ENCODE measurements around the gene DHH.

The DHH gene

DNA sequence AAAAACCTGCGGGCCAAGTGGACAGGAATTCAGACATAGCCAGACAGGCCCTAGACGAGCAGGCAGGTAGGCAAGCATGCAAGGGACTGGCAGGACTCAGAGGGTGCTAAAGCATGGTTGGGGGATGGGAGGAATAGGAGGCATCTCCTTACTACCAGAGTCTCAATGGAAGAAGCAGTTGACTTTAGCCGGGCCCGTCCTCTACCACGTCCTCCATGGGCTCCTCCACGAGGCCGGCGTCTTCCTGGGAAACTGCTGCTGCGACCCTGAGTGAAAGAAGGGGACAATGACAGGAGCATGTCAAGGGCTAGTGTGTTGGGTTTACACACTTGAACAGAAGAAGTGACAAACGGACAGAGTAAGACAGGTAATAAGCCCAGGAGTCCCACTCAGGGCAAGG is 45.6 kb downstream of the DHH start:
- DNase-seq, result no peak

DNA sequence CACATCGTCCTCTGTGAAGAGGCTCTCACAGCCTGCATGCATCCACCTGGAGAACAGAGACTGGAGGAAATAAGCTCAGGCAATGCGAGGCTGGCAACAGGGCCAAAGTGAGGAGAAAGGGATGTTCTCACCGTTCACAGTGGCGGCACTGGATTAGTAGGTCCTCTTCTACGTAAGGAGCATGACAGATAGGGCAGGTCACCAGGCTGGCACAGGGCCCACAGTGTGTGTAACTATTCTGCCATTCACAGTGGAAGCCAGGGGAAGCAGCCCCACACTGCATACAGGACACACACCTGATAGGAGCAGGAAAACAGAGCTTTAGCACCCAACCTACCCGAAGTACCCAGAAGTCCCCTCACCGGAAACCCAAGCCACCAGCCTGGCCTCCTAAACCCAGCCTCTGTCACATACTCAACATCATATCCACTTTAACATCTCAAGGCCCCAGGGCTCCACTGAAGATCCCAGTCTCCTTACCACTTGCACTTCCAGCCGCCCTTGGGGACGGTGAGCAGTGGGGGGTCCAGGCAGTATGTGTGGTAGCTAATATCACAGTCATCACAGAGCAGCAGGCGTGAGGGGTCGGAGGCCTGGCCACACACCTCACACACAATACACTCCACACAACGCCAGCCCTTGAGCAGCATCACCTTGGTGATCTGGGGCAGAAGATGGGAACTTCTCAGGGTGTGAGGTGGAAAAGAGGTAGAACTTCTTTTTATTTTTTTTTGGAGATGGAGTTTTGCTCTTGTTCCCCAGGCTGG is 48.3 kb downstream of the DHH start:
- DNase-seq, result no peak

DNA sequence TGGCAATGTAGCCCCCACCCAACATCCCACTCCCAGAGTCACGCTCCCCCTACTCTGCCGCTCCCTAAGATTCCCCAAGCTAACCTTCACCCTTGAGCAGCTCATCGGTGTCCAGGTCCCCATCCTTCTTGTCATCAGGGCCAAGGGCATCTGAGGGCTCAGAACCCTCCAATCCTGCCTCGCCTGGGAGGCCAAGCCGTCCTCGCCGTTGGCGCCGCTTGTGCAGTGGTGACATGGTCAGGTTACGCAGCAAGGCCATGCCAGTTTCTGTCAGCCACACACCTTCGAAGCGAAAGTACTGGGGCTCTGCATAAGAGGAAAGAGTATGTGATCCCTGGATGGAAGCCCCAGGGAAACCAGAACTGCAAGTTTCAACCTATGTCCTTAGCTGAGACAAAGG is 49.9 kb downstream of the DHH start:
- no peak for DNase-seq

- peak; percentile 47 for DNase-seq
These were observed 50.7 kb downstream of the DHH start for GRCh38 chr12:49043856-49044258.

DNA sequence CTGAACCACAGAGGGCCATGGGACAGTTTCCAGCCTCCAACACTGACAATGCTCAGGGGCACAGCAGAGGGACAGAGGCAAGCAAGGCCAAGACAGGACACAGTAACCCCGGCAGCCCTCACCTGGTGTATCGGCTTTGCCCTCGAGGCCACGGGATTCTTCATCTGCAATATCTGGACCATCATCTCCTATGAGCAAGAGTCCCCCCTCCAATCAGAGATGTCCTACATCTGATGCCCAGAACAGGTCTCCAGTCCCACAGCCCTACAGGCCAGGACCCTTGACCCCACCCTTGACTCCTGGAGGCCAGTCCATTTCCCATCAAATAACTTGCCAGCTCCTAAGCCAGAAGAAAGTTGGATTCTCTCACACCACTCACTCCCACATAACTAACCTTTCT is 51.4 kb downstream of the DHH start:
- no peak for DNase-seq

- DNase-seq, result no peak
These were observed 52.6 kb downstream of the DHH start for GRCh38 chr12:49041881-49042484.

DNA sequence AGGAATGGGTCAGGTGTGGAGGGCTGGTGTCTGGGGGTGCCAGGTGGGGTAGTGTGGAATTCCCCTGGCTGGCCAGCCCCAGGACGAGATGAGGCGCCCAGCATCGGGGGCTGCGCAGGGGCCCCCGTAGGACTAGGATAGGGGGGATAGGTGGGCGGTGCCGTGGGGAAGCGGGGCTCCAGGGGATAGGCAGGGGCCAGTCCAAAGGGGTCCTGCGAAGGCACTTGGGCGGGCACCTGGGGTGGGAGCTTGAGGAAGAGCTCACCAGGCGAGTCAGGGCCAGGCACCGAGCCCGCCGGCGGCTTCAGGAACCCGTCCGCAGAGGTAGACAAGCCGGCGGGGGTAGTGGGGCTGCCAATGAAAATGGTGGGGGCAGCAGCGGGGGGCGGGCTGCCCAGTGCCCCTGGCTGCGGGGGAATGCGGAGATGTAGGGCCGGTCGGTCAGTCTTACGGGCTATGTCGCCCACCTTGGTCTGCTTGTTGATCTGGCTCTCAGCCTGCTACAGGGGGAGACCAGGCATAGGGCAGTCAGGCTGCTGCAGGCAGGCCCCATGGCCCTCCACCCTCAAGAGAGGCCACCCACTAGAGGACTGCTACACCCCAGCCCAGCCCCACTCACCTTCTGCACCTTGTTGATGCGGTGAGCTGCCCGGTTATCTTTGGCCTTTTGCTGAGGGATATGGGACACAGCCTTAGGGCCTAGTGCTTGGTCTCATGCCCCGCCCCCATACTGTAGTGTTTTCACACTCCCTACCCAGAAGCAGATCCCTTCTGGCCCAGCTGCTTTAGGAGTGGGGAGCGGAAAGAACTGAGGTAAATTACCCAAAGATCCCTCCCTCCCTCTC is 53.3 kb downstream of the DHH start:
- DNase-seq, result no peak

GRCh38 chr12:49040364-49040855 is 54.2 kb downstream of the DHH start:
- DNase-seq, result no peak

DNA sequence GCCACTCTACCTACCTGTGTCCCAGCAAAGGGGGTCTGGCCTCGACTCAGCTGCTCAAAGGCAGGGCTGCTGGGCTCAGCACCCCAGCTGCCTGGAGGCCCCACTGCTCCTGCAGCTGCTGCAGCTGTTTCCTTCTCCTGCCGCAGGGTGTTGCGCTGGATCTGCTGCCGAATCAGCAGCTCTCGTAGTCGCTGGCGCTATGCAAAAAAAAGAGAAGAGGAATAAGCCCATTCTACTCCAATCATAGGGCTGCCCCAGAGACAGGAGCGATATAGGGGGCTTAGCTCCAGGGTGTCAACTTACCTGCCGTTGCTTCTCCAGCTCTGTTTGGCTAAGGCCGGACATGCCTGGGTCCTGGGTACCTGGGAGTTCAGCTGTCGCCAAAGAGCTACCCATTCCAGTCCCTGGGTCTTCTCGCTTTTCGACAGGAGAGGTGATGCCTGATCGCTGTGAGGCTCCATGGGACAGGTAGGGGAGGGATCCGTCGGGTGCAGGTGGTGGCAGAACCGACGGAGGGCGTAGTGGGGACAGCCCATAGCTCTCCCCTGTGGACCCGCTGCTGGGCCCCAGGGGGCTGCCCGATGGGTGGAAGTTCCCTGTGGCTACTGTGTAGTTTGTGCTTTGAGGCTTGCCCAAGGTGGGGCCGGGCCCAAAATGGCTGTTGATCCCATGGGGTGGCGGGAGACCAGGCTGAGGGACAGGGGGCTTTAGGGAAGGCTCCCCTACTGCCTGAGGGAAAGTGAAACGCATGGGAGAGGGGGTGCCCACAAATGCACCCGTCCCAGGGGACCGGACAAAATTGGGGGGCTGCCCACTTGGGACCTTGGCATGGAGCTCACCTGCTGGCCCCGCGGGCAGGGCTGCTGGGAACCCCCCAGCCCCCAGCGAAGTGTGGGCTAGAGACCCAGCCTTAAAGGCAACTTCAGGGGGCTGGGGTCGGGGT is 54.9 kb downstream of the DHH start:
- DNase-seq, result no peak

- no peak for DNase-seq
These were observed 56.2 kb downstream of the DHH start for GRCh38 chr12:49038291-49038955.

DNA sequence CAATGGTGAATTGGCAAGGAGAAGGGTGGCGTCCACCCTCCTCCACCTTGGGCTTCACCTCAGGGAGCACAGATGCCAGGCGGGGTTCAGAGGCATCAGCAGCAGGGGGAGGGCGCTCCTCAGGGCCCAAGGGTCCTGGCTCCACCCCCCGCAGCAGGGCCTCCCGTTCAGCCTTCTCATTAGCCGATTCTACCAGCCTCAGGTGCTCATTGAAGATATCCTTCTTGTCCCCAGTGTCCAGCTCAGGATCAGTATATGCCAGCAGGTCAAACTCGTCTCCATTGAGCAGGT is 56.7 kb downstream of the DHH start:
- no peak for DNase-seq

DNA sequence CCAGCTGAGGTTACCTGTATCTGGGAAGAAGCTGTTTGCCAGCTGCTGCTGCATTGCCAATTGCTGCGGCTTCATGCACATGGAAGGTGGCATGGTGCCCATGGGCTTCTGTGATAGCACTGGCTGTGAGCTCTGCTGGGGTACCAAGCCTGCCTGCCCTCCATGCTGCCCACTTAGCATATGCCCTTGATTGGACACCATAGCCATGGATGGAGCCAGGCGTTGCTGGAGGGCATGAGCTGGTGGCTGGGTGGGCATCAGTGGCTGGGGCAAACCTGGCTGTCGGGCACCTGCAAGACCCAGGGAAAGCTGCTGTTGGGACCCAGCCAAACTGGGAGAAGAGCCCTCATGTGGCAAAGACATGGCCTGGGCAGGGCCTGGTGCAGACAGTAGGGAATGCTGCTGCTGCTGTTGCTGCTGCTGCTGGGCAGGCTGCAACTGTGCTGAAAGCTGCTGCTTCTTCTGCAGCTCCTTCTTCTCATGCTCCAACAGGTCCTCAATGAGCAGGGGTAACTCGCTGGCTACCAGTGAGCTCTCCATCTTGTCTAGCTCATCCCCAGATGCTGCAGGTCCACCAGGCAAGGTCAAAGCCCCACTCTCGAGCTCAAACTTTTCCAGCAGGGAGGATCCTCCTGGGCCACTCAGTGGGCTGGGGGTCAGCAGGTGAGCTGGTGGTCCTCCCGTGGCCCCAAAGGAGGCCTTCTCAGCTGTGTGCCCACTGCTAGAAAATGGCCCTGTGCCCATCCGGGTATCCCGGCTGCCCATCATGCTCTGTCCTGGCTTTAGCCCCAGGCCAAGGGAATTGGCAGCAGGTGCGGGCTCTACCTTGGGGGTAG is 57.3 kb downstream of the DHH start:
- DNase-seq, result no peak
